GM19455 (cell line): ENCODE measurements around the gene RABL6.
"Not testable (repeated sequence)": the region's sequence is repeated elsewhere in the genome, so short reads cannot be mapped to it uniquely, and the experiment has no call there.

Experiments used
- ATAC-seq: cut with Tn5 transposase; IDR thresholded peaks from one replicate; pipeline ENCODE4 v1.9.1; 2021; ENCODE audit not compliant: unreplicated experiment

Gene RABL6

DNA sequence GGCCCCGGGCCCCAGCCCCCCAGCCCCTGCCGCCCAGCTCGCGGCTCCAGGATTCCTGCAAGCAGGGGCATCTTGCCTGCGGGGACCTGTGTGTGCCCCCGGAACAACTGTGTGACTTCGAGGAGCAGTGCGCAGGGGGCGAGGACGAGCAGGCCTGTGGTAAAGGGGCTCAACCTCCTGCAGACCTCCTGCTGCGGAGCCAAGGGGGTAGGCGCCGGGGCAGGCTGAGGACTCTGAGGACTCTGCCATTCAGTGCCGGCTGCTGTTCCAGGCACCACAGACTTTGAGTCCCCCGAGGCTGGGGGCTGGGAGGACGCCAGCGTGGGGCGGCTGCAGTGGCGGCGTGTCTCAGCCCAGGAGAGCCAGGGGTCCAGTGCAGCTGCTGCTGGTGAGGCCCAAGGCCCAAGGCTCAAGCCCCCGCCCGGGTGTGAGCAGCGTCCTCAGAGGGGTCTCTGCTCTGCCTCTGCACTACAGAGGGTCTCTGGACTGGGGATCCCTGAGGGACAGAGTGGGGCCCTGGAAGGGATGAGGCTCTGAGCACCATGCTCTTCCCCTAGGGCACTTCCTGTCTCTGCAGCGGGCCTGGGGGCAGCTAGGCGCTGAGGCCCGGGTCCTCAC lies 47.8 kb downstream of the RABL6 start:
- ATAC-seq, result no peak

DNA sequence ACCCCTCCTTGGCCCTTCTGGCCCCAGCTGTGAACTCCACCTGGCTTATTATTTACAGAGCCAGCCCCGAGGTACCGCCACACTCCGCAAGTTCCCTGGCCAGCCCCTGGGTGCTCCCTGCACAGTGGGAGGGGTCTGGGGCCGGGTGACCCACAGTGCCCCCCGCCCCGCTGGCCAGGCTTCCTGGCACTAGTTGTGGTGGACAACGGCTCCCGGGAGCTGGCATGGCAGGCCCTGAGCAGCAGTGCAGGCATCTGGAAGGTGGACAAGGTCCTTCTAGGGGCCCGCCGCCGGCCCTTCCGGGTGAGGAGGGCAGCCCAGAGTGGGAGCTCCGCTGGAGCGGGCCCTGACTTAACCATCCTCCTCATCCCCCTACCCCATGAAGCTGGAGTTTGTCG lies 48.3 kb downstream of the RABL6 start:
- ATAC-seq, result no peak

DNA sequence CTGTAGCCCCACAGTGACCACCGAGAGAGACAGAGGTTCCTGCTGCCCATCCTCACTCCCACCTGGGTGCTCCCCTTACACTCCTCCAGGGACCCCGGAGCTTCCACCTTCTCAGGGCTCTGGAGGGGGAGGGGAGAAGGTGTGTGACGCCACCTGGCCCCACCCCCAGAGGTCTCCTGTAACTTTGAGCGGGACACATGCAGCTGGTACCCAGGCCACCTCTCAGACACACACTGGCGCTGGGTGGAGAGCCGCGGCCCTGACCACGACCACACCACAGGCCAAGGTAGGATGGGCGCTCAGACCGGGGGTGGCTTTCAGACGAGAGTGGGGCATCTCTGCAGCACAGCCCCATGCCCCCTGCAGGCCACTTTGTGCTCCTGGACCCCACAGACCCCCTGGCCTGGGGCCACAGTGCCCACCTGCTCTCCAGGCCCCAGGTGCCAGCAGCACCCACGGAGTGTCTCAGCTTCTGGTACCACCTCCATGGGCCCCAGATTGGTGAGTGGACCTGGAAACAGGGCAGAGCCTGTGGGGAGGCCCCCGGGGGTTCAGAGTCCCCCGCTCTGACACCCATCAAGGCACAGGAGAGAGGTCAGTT lies 48.9 kb downstream of the RABL6 start:
- ATAC-seq, result no peak

DNA sequence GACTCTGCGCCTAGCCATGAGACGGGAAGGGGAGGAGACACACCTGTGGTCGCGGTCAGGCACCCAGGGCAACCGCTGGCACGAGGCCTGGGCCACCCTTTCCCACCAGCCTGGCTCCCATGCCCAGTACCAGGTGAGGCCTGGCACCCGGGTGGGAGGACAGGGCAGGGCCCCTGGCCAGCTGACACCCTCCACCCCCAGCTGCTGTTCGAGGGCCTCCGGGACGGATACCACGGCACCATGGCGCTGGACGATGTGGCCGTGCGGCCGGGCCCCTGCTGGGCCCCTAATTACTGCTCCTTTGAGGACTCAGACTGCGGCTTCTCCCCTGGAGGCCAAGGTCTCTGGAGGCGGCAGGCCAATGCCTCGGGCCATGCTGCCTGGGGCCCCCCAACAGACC lies 49.4 kb downstream of the RABL6 start:
- ATAC-seq, result no peak

DNA sequence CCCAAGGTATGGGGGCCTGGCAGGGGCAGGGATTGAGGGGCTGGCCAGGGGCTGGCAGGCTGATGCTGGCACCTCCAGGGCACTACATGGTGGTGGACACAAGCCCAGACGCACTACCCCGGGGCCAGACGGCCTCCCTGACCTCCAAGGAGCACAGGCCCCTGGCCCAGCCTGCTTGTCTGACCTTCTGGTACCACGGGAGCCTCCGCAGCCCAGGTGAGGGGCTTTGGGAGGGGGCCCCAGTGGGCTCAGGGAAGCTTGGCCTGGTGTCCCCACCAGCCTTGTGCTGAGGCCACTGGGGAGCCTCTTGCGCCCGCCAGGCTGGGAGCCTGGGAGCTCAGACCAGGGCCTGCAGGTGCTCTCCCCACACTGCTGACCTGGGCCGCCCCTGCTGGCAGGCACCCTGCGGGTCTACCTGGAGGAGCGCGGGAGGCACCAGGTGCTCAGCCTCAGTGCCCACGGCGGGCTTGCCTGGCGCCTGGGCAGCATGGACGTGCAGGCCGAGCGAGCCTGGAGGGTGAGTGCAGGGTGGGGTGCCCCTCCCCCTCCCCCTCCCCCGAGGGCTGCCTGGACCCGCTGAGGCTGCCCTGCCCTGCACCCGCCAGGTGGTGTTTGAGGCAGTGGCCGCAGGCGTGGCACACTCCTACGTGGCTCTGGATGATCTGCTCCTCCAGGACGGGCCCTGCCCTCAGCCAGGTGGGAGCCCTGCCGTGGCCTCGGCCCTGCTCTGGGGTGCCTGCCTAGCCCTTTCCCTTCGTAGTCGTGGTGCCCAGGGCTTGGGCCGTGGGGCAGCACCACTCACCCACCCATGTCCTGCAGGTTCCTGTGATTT lies 50.0 kb downstream of the RABL6 start:
- no peak for ATAC-seq

DNA sequence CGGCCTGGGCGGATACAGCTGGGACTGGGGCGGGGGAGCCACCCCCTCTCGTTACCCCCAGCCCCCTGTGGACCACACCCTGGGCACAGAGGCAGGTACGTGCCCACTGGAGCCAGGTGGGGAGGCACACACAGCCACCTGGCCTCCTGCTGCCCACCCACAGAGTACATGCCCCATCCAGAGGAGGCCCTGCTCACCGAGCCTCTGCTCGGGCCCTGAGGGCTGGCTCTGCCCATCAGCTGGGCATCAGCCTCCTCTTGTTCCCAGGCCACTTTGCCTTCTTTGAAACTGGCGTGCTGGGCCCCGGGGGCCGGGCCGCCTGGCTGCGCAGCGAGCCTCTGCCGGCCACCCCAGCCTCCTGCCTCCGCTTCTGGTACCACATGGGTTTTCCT lies 50.7 kb downstream of the RABL6 start:
- ATAC-seq, result no peak

DNA sequence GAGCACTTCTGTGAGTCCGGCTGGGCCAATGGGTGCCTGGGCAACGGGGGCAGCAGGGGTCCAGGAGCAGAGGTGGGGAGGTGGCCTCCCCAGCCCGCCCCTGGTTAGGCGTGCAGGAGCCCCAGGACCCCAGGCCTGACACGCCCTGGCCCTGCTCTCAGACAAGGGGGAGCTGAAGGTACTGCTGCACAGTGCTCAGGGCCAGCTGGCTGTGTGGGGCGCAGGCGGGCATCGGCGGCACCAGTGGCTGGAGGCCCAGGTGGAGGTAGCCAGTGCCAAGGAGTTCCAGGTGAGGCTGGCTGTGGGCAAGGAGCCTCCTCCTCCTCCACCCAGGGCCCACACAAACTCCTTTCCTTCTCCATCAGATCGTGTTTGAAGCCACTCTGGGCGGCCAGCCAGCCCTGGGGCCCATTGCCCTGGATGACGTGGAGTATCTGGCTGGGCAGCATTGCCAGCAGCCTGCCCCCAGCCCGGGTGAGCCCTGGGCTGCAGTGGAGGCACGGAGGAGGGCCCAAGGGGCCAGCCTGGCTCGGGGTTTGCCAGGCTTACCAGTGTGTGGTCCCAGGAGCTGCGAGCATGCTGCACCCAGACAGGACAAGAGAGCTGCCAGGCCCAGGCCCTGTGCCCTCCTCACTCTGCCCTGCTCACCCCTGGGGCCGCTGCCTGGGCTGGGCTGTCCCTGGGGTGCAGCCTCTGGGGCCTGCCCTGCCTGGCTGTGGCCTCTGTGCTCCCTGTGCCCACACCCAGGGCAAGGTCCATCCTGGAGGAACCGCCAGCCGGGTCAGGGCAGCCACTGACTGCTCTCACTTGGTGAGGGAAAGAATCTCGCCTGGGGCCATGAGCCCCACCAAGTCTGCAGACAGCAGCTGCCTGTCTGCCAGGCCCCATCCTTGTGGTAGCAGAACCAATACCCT lies 51.4 kb downstream of the RABL6 start:
- ATAC-seq, result no peak

DNA sequence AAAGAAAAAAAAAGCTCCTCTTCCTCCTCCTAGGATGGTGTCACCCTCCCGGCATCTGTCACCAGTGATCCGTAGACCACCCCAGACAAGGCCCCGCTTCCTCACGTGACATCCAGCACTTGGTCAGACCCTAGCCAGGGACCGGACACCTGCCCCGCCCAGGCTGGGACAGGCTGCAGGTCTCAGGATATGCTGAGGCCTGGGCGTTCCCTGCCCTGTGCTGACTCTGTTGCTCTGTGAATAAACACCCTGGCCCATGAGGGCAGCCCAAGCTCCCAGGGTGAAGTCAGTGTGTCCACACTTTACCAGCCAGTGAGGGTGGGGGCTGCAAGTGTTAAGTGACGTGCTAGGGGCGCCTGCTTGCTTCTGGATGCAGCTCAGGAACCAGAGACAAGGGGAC lies 52.8 kb downstream of the RABL6 start:
- ATAC-seq, result no peak

DNA sequence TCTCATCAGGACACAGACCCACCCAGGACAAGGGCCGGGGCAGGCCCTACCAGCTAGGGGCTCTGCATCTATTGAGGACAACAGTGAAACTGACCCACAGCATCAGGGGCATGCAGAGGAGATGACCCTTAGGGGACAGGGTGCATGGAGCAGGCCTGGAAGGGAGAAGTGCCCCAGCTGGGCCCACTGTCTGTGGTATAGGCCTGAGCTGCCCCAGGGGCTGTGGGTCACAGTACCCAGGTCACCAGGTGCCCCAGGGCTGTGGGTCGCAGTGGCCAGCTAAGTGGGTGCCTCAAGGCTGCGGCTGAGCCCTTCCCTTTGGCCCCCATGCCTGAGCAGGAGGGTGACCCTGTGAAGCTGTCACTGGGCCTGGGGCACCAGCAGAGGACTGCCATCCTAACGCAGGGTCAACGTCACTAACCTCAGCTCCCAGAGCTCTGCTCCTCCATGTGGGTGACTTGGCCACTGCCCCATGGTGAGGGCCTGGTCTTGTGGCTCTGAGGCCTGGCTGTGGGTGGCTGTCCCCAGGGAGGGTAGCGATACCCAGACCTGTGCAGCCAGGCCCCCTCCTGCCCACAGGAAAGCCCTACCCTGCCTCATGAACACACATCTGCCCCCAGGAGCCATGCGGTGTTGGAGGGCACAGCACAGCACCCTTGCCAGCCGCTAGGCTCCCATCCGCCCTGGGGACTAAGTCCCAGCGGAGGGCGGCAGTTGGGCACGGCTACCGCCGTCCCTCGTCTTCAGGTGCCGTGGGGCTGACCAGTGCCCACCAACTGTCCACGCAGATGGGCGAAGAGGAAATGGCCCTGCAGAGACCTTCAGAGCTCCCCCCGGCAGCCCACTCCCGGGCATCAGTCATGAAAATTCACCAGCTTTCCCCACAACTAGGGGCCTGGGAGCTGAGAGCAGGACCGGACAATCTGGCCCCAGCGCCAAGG lies 53.5 kb downstream of the RABL6 start:
- no peak for ATAC-seq

DNA sequence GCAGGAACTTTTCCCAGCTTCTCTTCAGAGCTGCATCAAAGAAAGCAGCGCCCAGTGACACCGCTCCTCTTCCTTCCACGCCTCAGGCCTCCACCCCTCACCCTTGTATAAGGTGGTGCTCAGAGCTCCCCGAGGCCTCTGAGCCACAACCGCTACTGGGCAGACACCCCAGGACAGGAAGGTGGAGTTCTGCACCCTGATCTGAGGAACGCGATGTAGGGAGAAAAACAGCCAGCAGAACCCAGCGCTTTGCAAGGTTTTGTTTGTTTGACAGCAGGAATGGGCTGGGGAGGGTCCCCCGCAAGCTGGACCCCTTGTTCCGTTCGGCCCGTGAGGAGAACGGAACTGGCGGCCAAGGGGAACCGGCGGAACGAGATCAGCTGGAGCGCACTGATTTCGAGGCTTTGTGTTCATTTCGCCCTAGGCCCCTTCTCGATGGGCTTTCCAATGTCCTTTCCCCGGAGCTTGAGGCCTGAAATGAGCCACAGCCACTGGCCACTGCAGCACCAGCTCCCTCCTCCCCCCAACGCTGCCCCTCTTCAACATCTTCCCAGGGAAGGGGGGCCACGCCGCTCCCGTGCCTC lies 54.2 kb downstream of the RABL6 start:
- ATAC-seq, result no peak

DNA sequence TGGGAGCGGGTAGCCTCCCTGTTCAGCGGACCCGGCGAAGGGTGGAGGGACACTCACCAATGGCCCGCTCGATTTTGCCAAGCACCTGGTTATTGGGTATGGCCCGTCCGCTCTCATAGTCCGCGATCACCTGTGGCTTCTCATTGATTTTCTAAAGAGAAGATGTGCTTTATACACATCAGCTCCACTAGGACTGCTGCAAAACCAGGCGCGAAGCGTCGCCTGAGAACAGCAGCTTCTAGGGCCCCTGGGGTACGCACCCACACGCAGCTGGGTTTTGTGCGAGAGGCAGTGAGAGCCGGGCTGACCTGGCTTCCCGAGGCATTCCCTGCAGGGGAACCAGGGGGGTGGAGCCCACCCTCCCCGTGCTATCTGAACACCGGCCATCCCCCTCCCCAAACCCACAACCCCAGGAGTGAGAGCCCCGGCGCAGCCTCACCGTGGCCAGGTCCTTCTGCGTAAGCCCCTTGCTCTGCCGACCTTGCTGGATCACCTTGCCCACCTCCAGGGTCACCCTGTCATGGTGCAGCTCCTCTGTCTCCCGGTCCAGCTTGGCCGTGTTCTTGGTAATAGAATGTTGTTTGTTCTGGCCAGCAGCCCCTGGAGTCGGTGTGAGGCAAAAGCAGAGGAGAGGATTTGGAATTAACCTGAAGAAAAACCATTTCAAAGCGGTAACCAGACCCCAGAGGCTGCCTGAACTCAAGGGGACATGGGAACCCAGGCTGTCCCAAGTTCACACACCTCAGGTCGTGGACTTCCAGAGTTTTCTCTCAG lies 55.3 kb downstream of the RABL6 start:
- ATAC-seq, result no peak

DNA sequence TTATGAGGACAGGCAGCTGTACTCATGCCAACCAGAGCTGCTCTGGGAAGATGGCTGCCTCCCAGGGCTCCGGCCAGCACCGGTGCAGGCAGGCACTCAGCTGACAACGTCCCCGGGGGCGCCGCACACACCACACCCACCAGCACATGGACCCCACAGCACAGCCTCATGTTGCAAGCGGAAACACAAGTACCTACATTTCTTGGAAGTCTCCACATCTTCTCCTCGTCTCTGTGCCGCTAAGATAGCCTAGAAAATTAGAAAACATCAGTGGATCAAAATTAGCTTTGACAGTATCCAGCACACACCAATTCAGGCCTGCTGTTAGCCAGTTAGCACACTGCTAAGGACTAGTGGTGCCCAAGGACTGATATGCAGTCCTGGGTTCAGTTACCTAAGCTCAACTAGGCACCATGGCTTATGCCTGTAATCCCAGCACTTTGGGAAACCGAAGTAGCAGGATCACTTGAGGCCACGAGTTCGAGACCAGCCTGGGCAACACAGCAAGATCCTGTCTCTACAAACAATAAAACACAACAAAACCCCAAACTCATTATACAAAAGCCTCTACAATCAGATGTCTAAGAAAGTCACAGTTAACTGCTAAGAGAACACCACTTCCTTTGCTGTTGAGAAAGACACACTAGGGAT lies 56.0 kb downstream of the RABL6 start:
- ATAC-seq, result no peak

DNA sequence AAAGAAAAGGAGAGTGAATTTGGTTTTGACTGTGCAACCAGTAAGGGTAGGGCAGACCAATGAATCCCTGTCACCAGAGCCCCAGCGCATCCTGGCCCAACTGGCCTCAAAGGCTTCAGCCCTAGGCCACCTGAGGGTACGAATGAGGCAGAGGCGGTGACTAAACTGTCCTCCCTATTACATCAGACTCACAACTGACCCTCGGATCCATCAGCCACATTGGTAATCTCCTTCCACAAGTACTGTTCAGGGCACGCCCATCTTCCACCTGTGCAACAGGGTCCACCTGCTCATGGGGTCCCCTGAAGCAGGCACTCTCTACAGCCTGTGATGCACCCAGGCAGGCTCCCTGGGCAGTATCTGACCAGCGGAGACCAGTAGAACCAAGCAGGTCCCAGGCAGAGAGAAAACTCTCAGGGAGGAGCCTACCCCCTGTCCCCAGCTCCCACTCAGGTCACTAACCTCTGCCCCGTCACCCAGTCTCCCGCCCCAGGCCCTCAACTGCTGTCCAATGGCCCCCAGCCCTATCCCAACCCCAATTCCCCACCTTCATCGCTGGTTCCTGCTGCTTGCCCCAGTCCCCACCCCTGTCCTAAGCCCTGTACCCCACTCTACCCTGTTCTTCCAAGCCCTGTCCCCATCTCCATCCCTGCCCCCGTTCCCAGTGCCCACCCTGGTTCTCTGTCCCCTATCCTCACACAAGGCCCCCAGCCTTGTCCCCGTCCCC lies 57.5 kb downstream of the RABL6 start:
- ATAC-seq, result no peak

DNA sequence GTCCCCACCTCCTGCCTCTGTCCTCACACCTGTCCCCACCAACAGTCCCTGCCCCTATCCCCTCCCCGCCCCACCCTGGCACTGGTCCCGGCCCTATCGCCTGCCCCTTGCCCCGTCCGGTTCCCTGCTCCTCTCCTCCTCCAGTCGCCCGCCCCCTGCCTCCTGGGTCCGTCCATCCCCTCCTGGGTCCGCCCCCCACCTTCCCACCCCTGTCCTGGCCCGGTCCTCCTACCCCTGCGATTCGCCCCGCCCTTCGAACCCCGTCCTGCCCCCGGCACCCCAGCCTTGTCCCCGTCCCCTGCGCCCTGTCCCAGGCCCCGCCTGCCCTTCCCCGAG lies 58.0 kb downstream of the RABL6 start:
- ATAC-seq, result no peak

DNA sequence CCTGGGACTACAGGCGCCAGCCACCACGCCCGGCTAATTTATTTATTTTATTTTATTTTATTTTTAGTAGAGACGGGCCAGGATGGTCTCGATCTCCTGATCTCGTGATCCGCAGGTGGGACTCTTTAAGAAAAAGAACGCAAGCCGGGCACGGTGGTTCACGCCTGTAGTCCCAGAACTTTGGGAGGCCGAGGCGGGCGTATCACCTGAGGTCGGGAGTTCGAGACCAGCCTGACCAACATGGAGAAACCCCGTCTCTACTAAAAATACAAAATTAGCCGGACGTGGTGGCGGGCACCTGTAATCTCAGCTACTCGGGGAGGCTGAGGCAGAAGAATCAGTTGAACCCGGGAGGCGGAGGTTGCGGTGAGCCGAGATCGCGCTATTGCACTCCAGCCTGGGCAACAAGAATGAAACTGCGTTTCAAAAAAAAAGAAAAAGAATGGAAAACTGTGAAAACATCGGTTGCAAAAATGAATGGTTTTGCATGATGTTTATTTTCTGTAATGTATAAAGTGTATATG lies 59.2 kb downstream of the RABL6 start:
- ATAC-seq, result not testable (repeated sequence)

DNA sequence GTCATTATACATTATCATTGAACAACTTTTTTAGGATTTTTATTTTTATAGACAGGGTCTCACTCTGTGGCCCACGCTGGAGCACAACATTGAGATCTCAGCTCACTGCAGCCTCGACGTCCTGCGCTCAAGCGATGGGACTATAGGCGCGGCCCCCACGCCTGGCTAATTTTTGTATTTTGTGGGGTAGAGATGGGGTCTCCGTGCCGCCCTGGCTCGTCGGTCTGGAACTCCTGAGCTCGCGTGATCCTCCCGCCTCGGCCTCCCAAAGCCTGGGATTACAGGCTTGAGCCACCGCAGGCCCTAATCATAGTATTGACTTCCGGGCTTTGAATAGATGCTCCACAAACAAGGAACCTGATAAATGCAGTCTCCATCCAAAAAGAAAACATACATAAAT lies 59.7 kb downstream of the RABL6 start:
- no peak for ATAC-seq

DNA sequence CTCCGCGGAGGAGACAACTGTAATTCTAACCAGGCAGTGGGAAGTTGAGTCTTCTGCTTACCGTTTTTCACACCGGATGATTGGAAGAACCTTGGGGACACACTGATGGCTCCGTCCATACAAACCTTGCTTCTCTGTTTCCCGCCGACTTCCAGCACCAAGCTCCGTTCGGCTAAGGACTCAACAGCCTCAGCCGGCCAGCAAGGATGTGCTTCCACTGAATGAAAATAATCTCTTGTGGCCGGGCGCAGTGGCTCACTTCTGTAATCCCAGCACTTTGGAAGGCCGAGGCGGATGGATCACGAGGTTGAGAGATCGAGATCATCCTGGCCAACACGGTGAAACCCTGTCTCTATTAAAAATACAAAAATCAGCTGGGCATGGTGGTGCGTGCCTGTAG lies 60.2 kb downstream of the RABL6 start:
- no peak for ATAC-seq

DNA sequence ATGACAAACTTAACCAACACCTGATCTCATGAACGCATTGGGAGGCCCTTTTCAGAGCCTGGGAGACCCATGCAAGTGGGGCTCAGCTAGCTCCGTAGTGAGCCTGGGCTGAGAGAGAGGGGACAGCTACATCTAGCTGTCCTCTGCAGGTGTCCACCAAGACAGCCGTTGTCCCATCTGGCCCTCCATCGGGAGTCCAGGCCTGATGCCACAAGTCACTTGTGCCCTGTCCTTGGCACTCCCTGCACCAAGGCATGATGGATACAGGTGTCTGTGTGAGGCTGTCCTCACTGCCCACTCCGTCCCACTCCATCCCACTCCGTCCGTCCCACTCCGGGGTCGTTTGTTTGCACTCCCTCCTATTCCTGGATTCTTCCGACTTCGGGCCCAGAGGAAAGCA lies 60.9 kb downstream of the RABL6 start:
- no peak for ATAC-seq
